Ascending aorta (tissue), 2 donors: Measurements from ENCODE around the gene GREM2. TPM values are rescaled to one million over a fixed set of nuclear protein-coding genes. Genes with fewer than 3 reads are reported as not detected.

Source experiments
- DNase-seq, 2 donors: peaks; one replicate each; pipeline ENCODE4 v3.0.0-alpha.2; 2019; ENCODE audit warnings: low spot score in 2 of 2
- H3K27ac ChIP-seq, 2 donors: fragments of 200-600 bp; sonication (generic); one replicate each; pipeline ENCODE4 v1.5.1; 2016 to 2017; ENCODE audit warnings: mild to moderate bottlenecking in 1 of 2
- H3K27me3 ChIP-seq: fragments of 200-600 bp; sonication (generic); one replicate; pipeline ENCODE4 v1.5.1; 2017
- H3K36me3 ChIP-seq, 2 donors: fragments of 200-600 bp; sonication (generic); one replicate each; pipeline ENCODE4 v1.5.1; 2016
- H3K4me1 ChIP-seq, 2 donors: fragments of 200-600 bp; sonication (generic); one replicate each; pipeline ENCODE4 v1.5.1; 2016 to 2017; ENCODE audit warnings: mild to moderate bottlenecking in 1 of 2
- H3K4me3 ChIP-seq, 2 donors: fragments of 200-600 bp; sonication (generic); one replicate each; pipeline ENCODE4 v1.5.1; 2016 to 2017; ENCODE audit warnings: mild to moderate bottlenecking in 1 of 2
- H3K9me3 ChIP-seq, 2 donors: fragments of 200-600 bp; sonication (generic); one replicate each; pipeline ENCODE4 v1.5.1; 2016
- CTCF ChIP-seq, 3 experiments: fragments of 200-600 bp in 2 of 3; fragments of 450-650 bp in 1 of 3; sonication (generic) in 2 of 3; IDR thresholded peaks; one replicate each; pipeline ENCODE4 v1.5.1; 2016 to 2019; ENCODE audit warnings: antibody characterized with exemption in 3 of 3, mild to moderate bottlenecking in 1 of 3, moderate library complexity in 1 of 3
- intact Hi-C: fragments of 100-400 bp; cut with DNase I; formaldehyde crosslinking; loops from one replicate; pipeline ENCODE4 v1.15.1; 2023
- total RNA-seq: library from RNA; depleted of rRNA; stranded (reverse); fragments of >200 nt; gene quantifications from one replicate; pipeline ENCODE4 v1.1.0, GENCODE V29; 2016

Gene GREM2
- total RNA-seq: not detected

GRCh38 chr1:240611619-240612480 lies at the start of gene GREM2:
TSS of gene GREM2 (minus strand) at chr1:240612155. CDS start at chr1:240493475, 118,680 bp downstream.
- Histone ChIP-seq H3K36me3 (no peaks in the 10 kb centered on the region), H3K27me3 (no peaks in the 10 kb centered on the region), H3K27ac (no peak within 1 kb of the TSS), H3K4me1 (no peaks in the 10 kb centered on the region), H3K9me3 (no peaks in the 10 kb centered on the region), H3K4me3 (peak within 1 kb of the TSS; percentile 57 to 61)
- intact Hi-C loops: no loop called here
- TF ChIP-seq CTCF (IDR thresholded peaks at IDR 0.05): no peak
- DNase-seq: no peak

GRCh38 chr1:240658312-240658960 lies 46.5 kb upstream of the GREM2 start:
- Histone ChIP-seq H3K36me3 (no peaks in the 10 kb centered on the region), H3K9me3 (no peaks in the 10 kb centered on the region), H3K27ac (no peak overlapping the region), H3K27me3 (no peaks in the 10 kb centered on the region), H3K4me1 (no peaks in the 10 kb centered on the region), H3K4me3 (no peak overlapping the region)
- DNase-seq: no peak
- TF ChIP-seq CTCF (IDR thresholded peaks at IDR 0.05): no peak
- intact Hi-C loops: no loop called here

GRCh38 chr1:240656531-240656930 lies 44.6 kb upstream of the GREM2 start:
- Histone ChIP-seq H3K27ac (no peak overlapping the region), H3K36me3 (no peaks in the 10 kb centered on the region), H3K4me1 (no peaks in the 10 kb centered on the region), H3K27me3 (no peaks in the 10 kb centered on the region), H3K9me3 (no peaks in the 10 kb centered on the region), H3K4me3 (no peak overlapping the region)
- intact Hi-C loops: no loop called here
- no peak for TF ChIP-seq CTCF (IDR thresholded peaks at IDR 0.05)
- DNase-seq: no peak

- TF ChIP-seq CTCF (IDR thresholded peaks at IDR 0.05): no peak
- Histone ChIP-seq H3K9me3 (no peaks in the 10 kb centered on the region), H3K4me1 (no peaks in the 10 kb centered on the region), H3K27ac (no peak overlapping the region), H3K27me3 (no peaks in the 10 kb centered on the region), H3K36me3 (no peaks in the 10 kb centered on the region), H3K4me3 (no peak overlapping the region)
- intact Hi-C loops: no loop called here
- DNase-seq: no peak
Observed at GRCh38 chr1:240652961-240653409, 41.0 kb upstream of the GREM2 start.

- Histone ChIP-seq H3K27me3 (no peaks in the 10 kb centered on the region), H3K4me3 (no peak overlapping the region), H3K27ac (no peak overlapping the region), H3K4me1 (no peaks in the 10 kb centered on the region), H3K9me3 (no peaks in the 10 kb centered on the region), H3K36me3 (no peaks in the 10 kb centered on the region)
- DNase-seq: no peak
- no peak for TF ChIP-seq CTCF (IDR thresholded peaks at IDR 0.05)
- intact Hi-C loops: no loop called here
Observed at GRCh38 chr1:240652549-240652948, 40.6 kb upstream of the GREM2 start.
